MCF 10A (cell line): ENCODE results near the gene DGCR8. TPM values are rescaled to one million over a fixed set of nuclear protein-coding genes. Genes with fewer than 3 reads are reported as not detected.

ENCODE experiments used
- BruUV-seq: library from RNA; stranded (reverse); fragments of 400-500 nt; replicated peaks from 2 replicates; lab custom pipeline; 2021; lab: Mats Ljungman, UMichigan
- CTCF ChIA-PET: fragments of 300-600 bp; sonication (Branson Sonifier 250); formaldehyde crosslinking; extraction: SDS; loops from one replicate; lab custom pipeline; 2021; ENCODE audit warnings: antibody characterized with exemption, inconsistent platforms; lab: Yijun Ruan, JAX
- POLR2A ChIA-PET: fragments of 300-600, 350-650 bp; sonication (Branson Sonifier 250); formaldehyde crosslinking; extraction: SDS; loops from one replicate; lab custom pipeline; 2020; ENCODE audit warnings: antibody characterized with exemption, inconsistent platforms; lab: Yijun Ruan, JAX
- DNase-seq: peaks from one replicate; pipeline ENCODE4 v3.0.0-alpha.2; 2018; ENCODE audit not compliant: unreplicated experiment
- H3K27ac Mint-ChIP-seq: one replicate; pipeline ENCODE4 v1.8.0; 2022; ENCODE audit warnings: mild to moderate bottlenecking, low read depth, mixed read lengths; ENCODE audit not compliant: unreplicated experiment
- H3K27me3 Mint-ChIP-seq: one replicate; pipeline ENCODE4 v1.8.0; 2022; ENCODE audit warnings: mixed read lengths; ENCODE audit not compliant: insufficient read depth, unreplicated experiment
- H3K36me3 Mint-ChIP-seq: one replicate; pipeline ENCODE4 v1.8.0; 2022; ENCODE audit warnings: mild to moderate bottlenecking, moderate library complexity, mixed read lengths; ENCODE audit not compliant: insufficient read depth, unreplicated experiment
- H3K4me1 Mint-ChIP-seq: one replicate; pipeline ENCODE4 v1.8.0; 2022; ENCODE audit warnings: mixed read lengths; ENCODE audit not compliant: insufficient read depth, unreplicated experiment
- H3K4me3 Mint-ChIP-seq: one replicate; pipeline ENCODE4 v1.8.0; 2022; ENCODE audit warnings: mild to moderate bottlenecking, moderate library complexity, mixed read lengths; ENCODE audit not compliant: unreplicated experiment
- H3K9me3 Mint-ChIP-seq: one replicate; pipeline ENCODE4 v1.8.0; 2022; ENCODE audit warnings: mixed read lengths; ENCODE audit not compliant: unreplicated experiment
- intact Hi-C: fragments of 100-400 bp; cut with micrococcal nuclease; formaldehyde crosslinking; loops from 2 replicates; pipeline ENCODE4 v1.14.1; 2022
- total RNA-seq: library from RNA; stranded (reverse); gene quantifications from 2 replicates; pipeline ENCODE4 v1.2.3, GENCODE V29; 2022
- TF ChIP-seq, protein P1 (sequence below): fragments of 200-600 bp; IDR thresholded peaks from one replicate; pipeline ENCODE4 v1.8.0; 2022; ENCODE audit warnings: antibody characterized with exemption, mild to moderate bottlenecking; ENCODE audit not compliant: unreplicated experiment

Gene DGCR8
- total RNA-seq, 1 experiment from 2014 or later, result 40.8 TPM

DNA sequence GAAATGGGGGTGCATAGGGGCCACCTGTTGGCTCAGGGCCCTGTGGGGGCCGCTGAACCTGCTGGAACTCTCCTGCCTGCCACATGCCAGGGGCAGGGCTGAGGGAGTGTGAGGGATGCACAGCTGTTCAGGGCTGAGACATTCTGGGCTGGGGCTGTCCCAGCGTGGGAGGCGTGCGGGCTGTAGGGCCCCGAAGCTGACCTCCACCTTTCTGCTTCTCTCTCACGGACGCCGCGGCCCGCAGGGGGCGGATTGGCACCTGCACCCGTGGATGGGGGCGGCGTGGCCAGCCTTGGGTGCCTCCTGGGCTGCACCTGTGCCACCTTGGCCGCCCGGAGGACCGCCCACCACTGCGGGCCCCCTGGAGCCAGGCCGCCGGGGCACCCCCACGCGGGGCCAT, 66.7 kb downstream of the DGCR8 start:
- BruUV-seq, result no TSS peak
- Mint-ChIP-seq H3K27me3 (no peaks in the 10 kb centered on the region), H3K4me1 (no peaks in the 10 kb centered on the region), H3K36me3 (peaks cover 6% of the 10 kb centered on the region), H3K4me3 (no peak overlapping the region), H3K9me3 (no peaks in the 10 kb centered on the region), H3K27ac (no peak overlapping the region)
- intact Hi-C loops, result no loop called here
- ChIA-PET CTCF (no interaction called here), POLR2A (no interaction called here)
- DNase-seq, result no peak
- TF ChIP-seq, protein P1, sequence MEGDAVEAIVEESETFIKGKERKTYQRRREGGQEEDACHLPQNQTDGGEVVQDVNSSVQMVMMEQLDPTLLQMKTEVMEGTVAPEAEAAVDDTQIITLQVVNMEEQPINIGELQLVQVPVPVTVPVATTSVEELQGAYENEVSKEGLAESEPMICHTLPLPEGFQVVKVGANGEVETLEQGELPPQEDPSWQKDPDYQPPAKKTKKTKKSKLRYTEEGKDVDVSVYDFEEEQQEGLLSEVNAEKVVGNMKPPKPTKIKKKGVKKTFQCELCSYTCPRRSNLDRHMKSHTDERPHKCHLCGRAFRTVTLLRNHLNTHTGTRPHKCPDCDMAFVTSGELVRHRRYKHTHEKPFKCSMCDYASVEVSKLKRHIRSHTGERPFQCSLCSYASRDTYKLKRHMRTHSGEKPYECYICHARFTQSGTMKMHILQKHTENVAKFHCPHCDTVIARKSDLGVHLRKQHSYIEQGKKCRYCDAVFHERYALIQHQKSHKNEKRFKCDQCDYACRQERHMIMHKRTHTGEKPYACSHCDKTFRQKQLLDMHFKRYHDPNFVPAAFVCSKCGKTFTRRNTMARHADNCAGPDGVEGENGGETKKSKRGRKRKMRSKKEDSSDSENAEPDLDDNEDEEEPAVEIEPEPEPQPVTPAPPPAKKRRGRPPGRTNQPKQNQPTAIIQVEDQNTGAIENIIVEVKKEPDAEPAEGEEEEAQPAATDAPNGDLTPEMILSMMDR, result no peak

DNA sequence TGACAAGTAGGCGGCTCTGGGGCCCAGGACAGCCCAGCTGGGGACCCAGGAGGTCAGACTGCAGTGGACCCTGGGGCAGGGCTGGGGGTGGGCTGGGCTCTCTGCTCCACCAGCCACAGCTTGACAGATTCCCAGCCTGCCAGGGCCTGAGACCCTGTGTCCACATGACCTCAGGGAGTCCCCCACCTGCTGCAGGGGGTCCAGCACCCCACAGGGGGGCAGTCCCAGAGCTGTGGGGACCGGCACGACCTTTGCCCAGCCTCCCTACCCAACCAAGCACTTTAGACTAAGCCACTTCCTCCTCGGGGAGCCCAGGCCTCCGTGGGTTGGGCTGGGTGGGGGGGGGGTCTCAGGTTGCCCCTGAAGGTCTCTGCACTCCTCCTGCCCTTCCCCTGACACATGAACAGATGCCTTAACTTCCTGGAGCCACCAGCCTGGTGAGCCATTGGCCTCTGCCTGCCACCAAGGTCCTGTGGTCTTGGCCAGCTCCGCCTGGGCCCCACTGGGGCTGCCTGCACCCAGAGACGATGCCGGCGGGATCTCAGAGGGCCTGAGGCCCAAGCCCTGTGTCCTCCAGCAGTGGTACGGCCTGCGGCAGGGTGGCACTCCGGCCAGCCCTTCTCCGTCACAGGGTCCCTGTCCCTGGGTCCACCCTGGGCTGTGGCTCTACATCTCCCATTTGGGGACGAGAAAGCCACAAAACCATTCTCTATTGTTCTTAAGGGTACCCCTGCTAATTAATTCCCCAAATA, 67.4 kb downstream of the DGCR8 start:
- no peaks in the 10 kb centered on the region for H3K27me3 Mint-ChIP-seq
- no peaks in the 10 kb centered on the region for H3K9me3 Mint-ChIP-seq
- peaks cover 6% of the 10 kb centered on the region for H3K36me3 Mint-ChIP-seq
- no peak for DNase-seq
- intact Hi-C loops, result no loop called here
- TF ChIP-seq, protein P1, result no peak
- POLR2A ChIA-PET, result no interaction called here
- CTCF ChIA-PET, result interaction anchor here (0.6 kb wide), 1 partner anchor 138 kb away, joined by 3 read pairs; no protein-coding TSS in a partner anchor
- H3K4me3 Mint-ChIP-seq, result no peak overlapping the region
- H3K27ac Mint-ChIP-seq, result no peak overlapping the region
- no TSS peak for BruUV-seq
- no peaks in the 10 kb centered on the region for H3K4me1 Mint-ChIP-seq

DNA sequence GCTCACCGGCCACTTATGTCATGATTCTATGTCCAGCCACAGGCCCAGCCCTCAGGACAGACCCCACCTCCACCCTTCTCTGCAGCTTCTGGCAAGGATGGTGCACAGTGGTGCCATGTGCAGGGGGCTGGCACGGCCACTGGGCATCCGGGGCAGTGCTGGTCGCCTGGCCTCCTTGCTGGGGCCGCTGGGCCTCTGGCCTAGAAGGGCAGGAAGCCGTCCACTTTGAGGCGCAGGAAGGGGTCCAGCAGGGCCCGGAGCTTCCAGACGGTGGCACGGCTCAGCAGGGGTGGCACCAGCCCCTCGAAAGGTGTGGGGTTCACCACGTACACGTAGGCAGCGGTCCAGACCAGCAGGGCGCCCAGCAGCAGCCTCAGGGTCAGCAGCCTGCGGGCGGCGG, 68.4 kb downstream of the DGCR8 start:
- intact Hi-C loops, result no loop called here
- Mint-ChIP-seq H3K27ac (no peak overlapping the region), H3K27me3 (no peaks in the 10 kb centered on the region), H3K4me3 (no peak overlapping the region), H3K36me3 (peaks cover 6% of the 10 kb centered on the region), H3K4me1 (no peaks in the 10 kb centered on the region), H3K9me3 (no peaks in the 10 kb centered on the region)
- TF ChIP-seq, protein P1, result no peak
- BruUV-seq, result no TSS peak
- POLR2A ChIA-PET, result no interaction called here
- CTCF ChIA-PET, result no interaction called here
- no peak for DNase-seq

DNA sequence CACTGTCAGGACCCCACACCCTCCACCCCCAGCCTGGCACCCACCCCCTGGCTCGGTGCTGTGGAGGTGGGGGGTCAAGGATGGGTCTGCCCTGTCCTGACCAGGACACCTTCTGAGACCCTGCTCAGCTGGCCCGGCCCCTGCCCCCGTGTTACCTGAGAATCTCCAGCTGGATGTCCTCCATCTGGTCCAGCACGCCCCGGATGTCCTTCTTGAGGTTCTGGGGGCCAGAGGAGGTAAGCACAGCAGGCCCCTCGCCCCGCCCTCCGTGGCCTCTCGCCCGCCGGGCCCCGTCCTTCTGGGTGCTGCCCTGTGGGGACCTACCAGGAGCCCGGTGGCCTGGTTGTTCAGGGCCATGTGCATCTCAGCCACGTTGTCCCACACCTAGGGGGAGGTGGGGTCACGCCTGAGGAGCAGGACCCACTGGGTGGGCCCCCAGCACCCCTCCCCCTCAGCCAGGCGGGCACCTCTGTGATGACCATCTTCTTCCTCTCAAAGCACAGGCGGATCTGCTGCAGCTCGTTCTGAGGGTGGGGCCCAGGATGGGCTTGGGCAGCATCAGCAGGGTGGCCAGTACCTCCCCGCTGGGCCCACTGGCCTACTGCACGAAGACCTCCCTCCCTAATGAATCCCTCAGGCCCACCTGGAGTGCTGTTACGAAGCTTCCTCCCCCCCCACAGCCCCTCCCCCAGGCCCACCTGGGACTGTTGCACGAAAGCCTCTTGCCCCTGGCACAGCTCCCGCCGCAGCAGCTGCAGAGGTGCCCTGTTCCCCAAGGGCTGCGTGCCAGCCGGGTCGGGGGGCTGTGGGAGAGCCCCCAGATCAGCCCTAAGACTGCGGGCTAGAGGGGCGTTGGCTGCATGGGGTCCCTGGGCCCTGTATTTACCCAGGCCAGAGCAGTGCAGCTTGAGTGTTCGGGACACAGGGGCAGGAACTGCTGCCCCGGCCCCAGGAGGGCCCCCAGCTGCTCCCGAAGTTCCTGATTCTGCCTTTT, 69.5 kb downstream of the DGCR8 start:
- TF ChIP-seq, protein P1, result no peak
- no peaks in the 10 kb centered on the region for H3K4me1 Mint-ChIP-seq
- no peaks in the 10 kb centered on the region for H3K27me3 Mint-ChIP-seq
- ChIA-PET CTCF (no interaction called here), POLR2A (no interaction called here)
- no peak overlapping the region for H3K27ac Mint-ChIP-seq
- H3K4me3 Mint-ChIP-seq, result no peak overlapping the region
- no peak for DNase-seq
- intact Hi-C loops, result no loop called here
- no peaks in the 10 kb centered on the region for H3K9me3 Mint-ChIP-seq
- peaks cover 6% of the 10 kb centered on the region for H3K36me3 Mint-ChIP-seq
- BruUV-seq, result no TSS peak
